H1 (cell line): Measurements from ENCODE around the gene PITPNC1.

Experiments
- CEBPB ChIP-seq: IDR thresholded peaks from 2 replicates; pipeline ENCODE4 v1.6.1; 2012; ENCODE audit warnings: low read depth, low read length
- EP300 ChIP-seq, 2 experiments: IDR thresholded peaks; 1 replicate in 1 of 2; 2 replicates in 1 of 2; pipeline ENCODE4 v1.6.1; 2011 to 2012; ENCODE audit warnings: low read depth in 2 of 2, low read length in 2 of 2, mild to moderate bottlenecking in 2 of 2, borderline replicate concordance in 1 of 2, inconsistent platforms in 1 of 2, moderate library complexity in 1 of 2
- GABPA ChIP-seq: IDR thresholded peaks from 2 replicates; pipeline ENCODE4 v1.6.1; 2011; ENCODE audit warnings: mild to moderate bottlenecking, low read length, moderate library complexity, borderline replicate concordance; ENCODE audit not compliant: insufficient read depth
- HDAC6 ChIP-seq: IDR thresholded peaks from one replicate; pipeline ENCODE4 v1.7.1; 2012; ENCODE audit warnings: low read depth, mild to moderate bottlenecking, inconsistent platforms, low read length, moderate library complexity
- POLR2A ChIP-seq, 2 experiments: IDR thresholded peaks; 1 replicate in 1 of 2; 2 replicates in 1 of 2; pipeline ENCODE4 v1.6.1; 2011; ENCODE audit warnings: low read depth in 2 of 2, low read length in 2 of 2, mild to moderate bottlenecking in 2 of 2; ENCODE audit errors: control extremely low read depth in 1 of 2
- POLR2AphosphoS5 ChIP-seq: IDR thresholded peaks from 2 replicates; pipeline ENCODE4 v1.6.1; 2011; ENCODE audit warnings: low read depth, low read length
- RFX5 ChIP-seq: IDR thresholded peaks from 2 replicates; pipeline ENCODE4 v1.6.1; 2011; ENCODE audit warnings: low read depth, low read length, improper control_type of control experiment, borderline replicate concordance
- SP2 ChIP-seq: IDR thresholded peaks from 2 replicates; pipeline ENCODE4 v1.6.1; 2012; ENCODE audit warnings: mild to moderate bottlenecking, low read length, inconsistent platforms
- TEAD4 ChIP-seq: IDR thresholded peaks from 2 replicates; pipeline ENCODE4 v1.6.1; 2012; ENCODE audit warnings: low read depth, low read length, inconsistent platforms, mixed read lengths
- YY1 ChIP-seq: IDR thresholded peaks from 2 replicates; pipeline ENCODE4 v1.6.1; 2011; ENCODE audit warnings: low read depth, mild to moderate bottlenecking, low read length
- TF ChIP-seq, protein P1 (sequence below), 3 experiments: IDR thresholded peaks; 1 replicate in 2 of 3; 2 replicates in 1 of 3; pipeline versions ENCODE4 v1.5.1 to v1.6.1; 2011; ENCODE audit warnings: low read length in 3 of 3, mild to moderate bottlenecking in 3 of 3, inconsistent platforms in 2 of 3, low read depth in 1 of 3, moderate library complexity in 1 of 3; ENCODE audit not compliant: insufficient read depth in 1 of 3; ENCODE audit errors: control extremely low read depth in 1 of 3
- TF ChIP-seq, protein P2 (sequence below): IDR thresholded peaks from 2 replicates; pipeline ENCODE4 v1.6.1; 2012; ENCODE audit warnings: inconsistent platforms

DNA sequence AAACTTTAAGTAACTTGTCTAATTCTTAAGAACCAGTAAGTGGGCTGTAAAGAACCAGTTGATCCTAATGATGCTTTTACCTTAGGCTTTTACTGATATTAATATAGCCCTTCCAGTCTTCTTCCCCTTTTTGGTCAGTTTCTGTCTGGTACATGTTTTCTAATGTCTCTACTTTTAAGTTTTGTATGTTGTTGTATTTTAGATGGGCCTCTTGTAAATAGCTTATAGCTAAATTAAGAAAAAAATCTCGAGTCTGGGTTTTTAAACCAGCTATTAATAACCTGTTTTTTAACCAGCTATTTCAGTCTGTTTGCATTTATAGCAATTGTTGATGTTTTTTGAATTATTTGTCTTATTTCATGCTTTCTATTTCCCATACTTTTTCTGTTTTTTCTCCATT is 79.0 kb downstream of the PITPNC1 start:
- TF ChIP-seq GABPA (no peak), POLR2A (IDR thresholded peaks at IDR 0.05; ENCODE audit: control extremely low read depth in 1 of 2, low read depth in 2 of 2, low read length in 2 of 2) (no peak), CEBPB (no peak), EP300 (IDR thresholded peaks at IDR 0.05; ENCODE audit: borderline replicate concordance in 1 of 2, low read depth in 2 of 2, low read length in 2 of 2) (no peak), HDAC6 (no peak), SP2 (no peak), YY1 (no peak), RFX5 (no peak), POLR2AphosphoS5 (no peak), TEAD4 (no peak)
- TF ChIP-seq, protein P1, sequence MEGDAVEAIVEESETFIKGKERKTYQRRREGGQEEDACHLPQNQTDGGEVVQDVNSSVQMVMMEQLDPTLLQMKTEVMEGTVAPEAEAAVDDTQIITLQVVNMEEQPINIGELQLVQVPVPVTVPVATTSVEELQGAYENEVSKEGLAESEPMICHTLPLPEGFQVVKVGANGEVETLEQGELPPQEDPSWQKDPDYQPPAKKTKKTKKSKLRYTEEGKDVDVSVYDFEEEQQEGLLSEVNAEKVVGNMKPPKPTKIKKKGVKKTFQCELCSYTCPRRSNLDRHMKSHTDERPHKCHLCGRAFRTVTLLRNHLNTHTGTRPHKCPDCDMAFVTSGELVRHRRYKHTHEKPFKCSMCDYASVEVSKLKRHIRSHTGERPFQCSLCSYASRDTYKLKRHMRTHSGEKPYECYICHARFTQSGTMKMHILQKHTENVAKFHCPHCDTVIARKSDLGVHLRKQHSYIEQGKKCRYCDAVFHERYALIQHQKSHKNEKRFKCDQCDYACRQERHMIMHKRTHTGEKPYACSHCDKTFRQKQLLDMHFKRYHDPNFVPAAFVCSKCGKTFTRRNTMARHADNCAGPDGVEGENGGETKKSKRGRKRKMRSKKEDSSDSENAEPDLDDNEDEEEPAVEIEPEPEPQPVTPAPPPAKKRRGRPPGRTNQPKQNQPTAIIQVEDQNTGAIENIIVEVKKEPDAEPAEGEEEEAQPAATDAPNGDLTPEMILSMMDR (IDR thresholded peaks at IDR 0.05; ENCODE audit: control extremely low read depth in 1 of 3, insufficient read depth in 1 of 3, low read depth in 1 of 3, low read length in 3 of 3), result no peak
- TF ChIP-seq, protein P2, sequence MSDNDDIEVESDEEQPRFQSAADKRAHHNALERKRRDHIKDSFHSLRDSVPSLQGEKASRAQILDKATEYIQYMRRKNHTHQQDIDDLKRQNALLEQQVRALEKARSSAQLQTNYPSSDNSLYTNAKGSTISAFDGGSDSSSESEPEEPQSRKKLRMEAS, result no peak
